ENCODE data around the gene BABAM2. TPM values are rescaled to one million over a fixed set of nuclear protein-coding genes. Genes with fewer than 3 reads are reported as not detected.

Gene BABAM2
- total and polyA plus RNA-seq, 7 donors, result 22.9 to 52.3 (median 25.2) TPM

GRCh38 chr2:28181801-28182200 lies 291.3 kb downstream of the BABAM2 start:
- Histone ChIP-seq H3K4me3 (no peak overlapping the region), H3K27ac (no peak overlapping the region), H3K4me1 (no peaks in the 10 kb centered on the region), H3K9me3 (no peaks in the 10 kb centered on the region), H3K27me3 (no peaks in the 10 kb centered on the region), H3K36me3 (no peaks in the 10 kb centered on the region)
- DNase-seq, result no peak
- 96 to 97% methylated on average over 3 of the region's 3 CpGs for WGBS, 2 donors
- intact Hi-C loops (cut with DNase I), result no loop called here
- TF ChIP-seq EP300 (IDR thresholded peaks at IDR 0.05), result no peak
- no peak for TF ChIP-seq POLR2AphosphoS5 (IDR thresholded peaks at IDR 0.05)
- no peak for TF ChIP-seq POLR2A (IDR thresholded peaks at IDR 0.05)
- no peak for TF ChIP-seq CTCF (IDR thresholded peaks at IDR 0.05)

- DNase-seq, result no peak
- intact Hi-C loops (cut with DNase I), result no loop called here
Measured at GRCh38 chr2:28182348-28182747, 291.8 kb downstream of the BABAM2 start.

GRCh38 chr2:28185153-28185552 lies 294.6 kb downstream of the BABAM2 start:
- H3K36me3 ChIP-seq, result no peaks in the 10 kb centered on the region
- no peak overlapping the region for H3K27ac ChIP-seq
- no peaks in the 10 kb centered on the region for H3K27me3 ChIP-seq
- no peak overlapping the region for H3K4me3 ChIP-seq
- intact Hi-C loops (cut with DNase I), result no loop called here
- DNase-seq, result no peak
- no peaks in the 10 kb centered on the region for H3K9me3 ChIP-seq
- TF ChIP-seq POLR2AphosphoS5 (IDR thresholded peaks at IDR 0.05) (no peak), CTCF (IDR thresholded peaks at IDR 0.05) (no peak), EP300 (IDR thresholded peaks at IDR 0.05) (no peak), POLR2A (IDR thresholded peaks at IDR 0.05) (no peak)
- WGBS, 2 donors, result 74 to 76% methylated on average over 5 of the region's 5 CpGs
- H3K4me1 ChIP-seq, result no peaks in the 10 kb centered on the region

More at GRCh38 chr2:28182348-28182747, 291.8 kb downstream of the BABAM2 start:
- Histone ChIP-seq H3K27ac (no peak overlapping the region), H3K36me3 (no peaks in the 10 kb centered on the region), H3K27me3 (no peaks in the 10 kb centered on the region), H3K9me3 (no peaks in the 10 kb centered on the region), H3K4me1 (no peaks in the 10 kb centered on the region), H3K4me3 (no peak overlapping the region)
- TF ChIP-seq CTCF (IDR thresholded peaks at IDR 0.05) (no peak), POLR2AphosphoS5 (IDR thresholded peaks at IDR 0.05) (no peak), POLR2A (IDR thresholded peaks at IDR 0.05) (no peak), EP300 (IDR thresholded peaks at IDR 0.05) (no peak)
- 80 to 81% methylated on average over 6 of the region's 6 CpGs for WGBS, 2 donors

- H3K9me3 ChIP-seq, result no peaks in the 10 kb centered on the region
- H3K27ac ChIP-seq, result no peak overlapping the region
- no peak overlapping the region for H3K4me3 ChIP-seq
- H3K27me3 ChIP-seq, result no peaks in the 10 kb centered on the region
- no peaks in the 10 kb centered on the region for H3K36me3 ChIP-seq
- TF ChIP-seq POLR2AphosphoS5 (IDR thresholded peaks at IDR 0.05) (no peak), EP300 (IDR thresholded peaks at IDR 0.05) (no peak), CTCF (IDR thresholded peaks at IDR 0.05) (no peak), POLR2A (IDR thresholded peaks at IDR 0.05) (no peak)
- no peaks in the 10 kb centered on the region for H3K4me1 ChIP-seq
- no peak for DNase-seq
- WGBS, 2 donors, result 89 to 91% methylated on average over 2 of the region's 2 CpGs
- intact Hi-C loops (cut with DNase I), result no loop called here
Measured at GRCh38 chr2:28185891-28186290, 295.4 kb downstream of the BABAM2 start.

- Histone ChIP-seq H3K36me3 (no peaks in the 10 kb centered on the region), H3K4me1 (no peaks in the 10 kb centered on the region), H3K9me3 (no peaks in the 10 kb centered on the region), H3K27me3 (no peaks in the 10 kb centered on the region), H3K4me3 (no peak overlapping the region), H3K27ac (no peak overlapping the region)
- TF ChIP-seq CTCF (IDR thresholded peaks at IDR 0.05) (no peak), POLR2AphosphoS5 (IDR thresholded peaks at IDR 0.05) (no peak), POLR2A (IDR thresholded peaks at IDR 0.05) (no peak), EP300 (IDR thresholded peaks at IDR 0.05) (no peak)
- intact Hi-C loops (cut with DNase I), result no loop called here
- DNase-seq, result no peak
Measured at GRCh38 chr2:28187186-28187585, 296.7 kb downstream of the BABAM2 start.

All from sigmoid colon (tissue), 7 donors.